NOMO-1 treated with dmso at 0.1 percent for 144 hours (cell line): ENCODE measurements around the gene IFNA21.
"Not testable (repeated sequence)": the region's sequence is repeated elsewhere in the genome, so short reads cannot be mapped to it uniquely, and the experiment has no call there.

Experiments
- DNase-seq: peaks from one replicate; lab custom pipeline; 2025; ENCODE audit not compliant: unreplicated experiment; lab: John Stamatoyannopoulos, UW

The IFNA21 gene

DNA sequence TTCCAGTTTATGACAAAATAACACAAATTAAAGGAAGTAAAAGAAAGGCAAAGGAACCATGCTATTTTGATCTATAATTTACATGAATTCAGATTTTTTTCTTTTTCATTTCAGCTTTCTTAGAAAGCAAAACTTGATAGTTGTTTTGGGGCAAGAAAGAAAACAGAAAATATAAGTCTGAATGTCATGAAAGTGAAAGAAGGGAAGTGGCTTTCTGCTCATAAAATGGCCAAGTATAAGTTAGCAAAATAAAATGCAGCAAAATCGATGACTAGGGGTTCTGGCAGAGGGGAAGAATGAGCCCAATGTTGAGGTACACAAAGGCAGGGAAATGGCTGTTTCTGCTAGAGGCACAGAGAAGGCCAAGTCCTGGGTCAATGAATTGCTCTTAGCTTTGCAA, 21.9 kb downstream of the IFNA21 start:
- DNase-seq, result no peak

- DNase-seq, result no peak
Measured at GRCh38 chr9:21141427-21141882, 25.0 kb downstream of the IFNA21 start, which contains the start of gene IFNW1. Gene IFNW1, minus strand, starts transcription at chr9:21141832. Its CDS starts 262 bp downstream, at chr9:21141570.

GRCh38 chr9:21137020-21137419, 29.4 kb downstream of the IFNA21 start:
- DNase-seq, result no peak

GRCh38 chr9:21135736-21136135, 30.7 kb downstream of the IFNA21 start:
- DNase-seq, result no peak

- not testable (repeated sequence) for DNase-seq
Measured at GRCh38 chr9:21128186-21128585, 38.3 kb downstream of the IFNA21 start.

GRCh38 chr9:21121595-21122251, 44.7 kb downstream of the IFNA21 start:
- no peak for DNase-seq

DNA sequence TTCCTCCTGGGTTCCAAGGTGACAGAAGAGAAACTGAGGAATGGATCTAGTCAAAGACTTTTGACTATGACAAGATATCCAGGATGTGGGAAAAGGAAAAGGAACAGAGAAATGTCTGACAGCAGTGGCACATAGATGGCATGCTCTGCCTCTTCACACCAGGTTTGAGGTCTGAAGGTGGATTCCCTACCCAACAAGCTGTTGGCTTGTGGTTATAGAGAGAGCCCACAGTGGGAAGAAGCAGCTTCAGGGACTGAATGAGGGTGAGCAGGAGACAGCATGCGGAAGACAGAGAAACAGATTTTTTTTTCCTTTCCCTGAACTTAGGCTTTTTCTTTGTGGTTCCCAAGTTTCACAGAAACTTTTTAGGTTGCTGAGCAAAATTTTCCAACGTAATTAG, 45.4 kb downstream of the IFNA21 start:
- DNase-seq, result no peak

DNA sequence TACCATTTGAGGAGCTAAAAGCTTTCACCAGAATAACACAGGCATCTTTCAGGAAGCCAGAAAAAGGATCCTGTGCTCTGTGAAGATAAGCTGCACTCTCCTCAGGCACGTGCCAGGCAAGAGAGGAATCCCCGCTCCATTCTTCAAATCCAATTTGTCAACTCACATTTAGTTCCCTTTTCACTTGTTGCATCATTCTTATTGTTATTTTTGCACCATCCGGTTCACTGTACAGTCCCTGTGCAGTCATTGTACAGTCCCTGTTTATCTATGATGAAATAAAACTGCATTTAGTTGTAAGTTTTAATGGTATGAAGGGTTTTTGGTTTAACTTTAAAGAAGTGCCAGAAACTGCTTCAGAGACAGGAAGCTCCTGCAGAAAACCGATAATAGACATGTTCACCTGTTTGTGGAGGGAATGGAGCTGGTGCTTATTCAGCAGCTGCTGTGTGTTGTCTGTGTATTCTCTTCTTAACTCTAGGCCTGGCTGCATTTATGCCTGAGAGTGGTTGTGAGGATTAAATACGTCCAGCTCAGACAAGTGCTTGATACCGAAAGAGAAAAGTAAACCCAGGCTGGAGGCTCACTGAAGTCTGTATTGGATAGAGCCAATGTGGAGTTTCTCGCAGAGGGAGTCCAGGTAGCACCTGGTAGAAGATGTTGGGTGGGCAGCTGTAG, 47.2 kb downstream of the IFNA21 start:
- no peak for DNase-seq
